ENCODE data around the gene GDI1. TPM values are rescaled to one million over a fixed set of nuclear protein-coding genes. Genes with fewer than 3 reads are reported as not detected.

GDI1 gene
- polyA plus RNA-seq, 1 of the 3 experiments (the other 2 are of a cell fraction): 408 TPM

DNA sequence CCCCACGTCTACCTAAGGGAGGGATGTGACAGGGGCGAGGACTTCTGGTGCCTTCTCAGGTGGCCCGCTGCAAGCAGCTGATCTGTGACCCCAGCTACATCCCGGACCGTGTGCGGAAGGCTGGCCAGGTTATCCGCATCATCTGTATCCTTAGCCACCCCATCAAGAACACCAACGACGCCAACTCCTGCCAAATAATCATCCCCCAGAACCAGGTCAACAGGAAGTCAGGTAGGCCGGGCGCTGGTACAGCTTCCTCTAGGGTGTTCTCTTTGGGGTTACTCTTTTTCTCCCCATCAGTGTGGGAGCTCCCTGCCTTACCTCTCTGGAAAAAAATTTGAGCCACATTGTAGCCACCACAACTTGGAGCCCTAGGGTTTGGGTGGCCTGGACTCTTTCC lies 4.6 kb downstream of the GDI1 start:
- Histone ChIP-seq H3K79me2 (ENCODE audit: insufficient read depth) (peaks cover 55% of the 10 kb centered on the region), H3K9me2 (no peaks in the 10 kb centered on the region), H3K36me3 (replicated peaks in 1 of 2; ENCODE audit: control insufficient read depth in 1 of 2, insufficient read depth in 2 of 2, low read length in 1 of 2) (peaks cover 0 to 20% of the 10 kb centered on the region in 2 experiments), H2AFZ (ENCODE audit: low read depth) (no peak overlapping the region), H3K27ac (ENCODE audit: low read depth in 2 of 2, low read length in 1 of 2) (no peak overlapping the region; a peak in 1 of 4 replicates), H3F3A (replicated peaks; ENCODE audit: insufficient read depth) (peaks cover 4% of the 10 kb centered on the region), H3K4me3 (ENCODE audit: low read depth in 2 of 2, low read length in 1 of 2) (no peak overlapping the region), H3K27me3 (ENCODE audit: insufficient read depth) (no peaks in the 10 kb centered on the region; the same call in 1 of the 2 replicates), H3K9ac (no peak overlapping the region), H4K20me1 (ENCODE audit: insufficient read depth) (peaks cover 29% of the 10 kb centered on the region; the same call in 1 of the 2 replicates), H3K4me2 (no peak overlapping the region), H3K4me1 (ENCODE audit: control insufficient read depth in 1 of 2, insufficient read depth in 2 of 2, low read depth in 1 of 2, low read length in 1 of 2) (peaks cover 0 to 25% of the 10 kb centered on the region in 2 experiments; a peak in 1 of 4 replicates), H3K9me3 (no peaks in the 10 kb centered on the region)
- POLR2A ChIA-PET: interaction anchor here (0.8 kb wide), 1 partner anchor 18 kb away, joined by 3 read pairs; no protein-coding TSS in a partner anchor
- WGBS (ENCODE audit: low lambda C conversion rate): 67% methylated on average over 2 of the region's 11 CpGs
- TF ChIP-seq POLR2AphosphoS5 (IDR thresholded peaks at IDR 0.05; ENCODE audit: low read depth, low read length): no peak
- no peak for TF ChIP-seq RAD21 (IDR thresholded peaks at IDR 0.05; ENCODE audit: low read length)
- TF ChIP-seq, protein P1, sequence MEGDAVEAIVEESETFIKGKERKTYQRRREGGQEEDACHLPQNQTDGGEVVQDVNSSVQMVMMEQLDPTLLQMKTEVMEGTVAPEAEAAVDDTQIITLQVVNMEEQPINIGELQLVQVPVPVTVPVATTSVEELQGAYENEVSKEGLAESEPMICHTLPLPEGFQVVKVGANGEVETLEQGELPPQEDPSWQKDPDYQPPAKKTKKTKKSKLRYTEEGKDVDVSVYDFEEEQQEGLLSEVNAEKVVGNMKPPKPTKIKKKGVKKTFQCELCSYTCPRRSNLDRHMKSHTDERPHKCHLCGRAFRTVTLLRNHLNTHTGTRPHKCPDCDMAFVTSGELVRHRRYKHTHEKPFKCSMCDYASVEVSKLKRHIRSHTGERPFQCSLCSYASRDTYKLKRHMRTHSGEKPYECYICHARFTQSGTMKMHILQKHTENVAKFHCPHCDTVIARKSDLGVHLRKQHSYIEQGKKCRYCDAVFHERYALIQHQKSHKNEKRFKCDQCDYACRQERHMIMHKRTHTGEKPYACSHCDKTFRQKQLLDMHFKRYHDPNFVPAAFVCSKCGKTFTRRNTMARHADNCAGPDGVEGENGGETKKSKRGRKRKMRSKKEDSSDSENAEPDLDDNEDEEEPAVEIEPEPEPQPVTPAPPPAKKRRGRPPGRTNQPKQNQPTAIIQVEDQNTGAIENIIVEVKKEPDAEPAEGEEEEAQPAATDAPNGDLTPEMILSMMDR (IDR thresholded peaks at IDR 0.05): no peak
- TF ChIP-seq MAX (IDR thresholded peaks at IDR 0.05; ENCODE audit: low read depth): no peak
- no peak for TF ChIP-seq RCOR1 (IDR thresholded peaks at IDR 0.05; ENCODE audit: low read length)
- TF ChIP-seq, protein P2, sequence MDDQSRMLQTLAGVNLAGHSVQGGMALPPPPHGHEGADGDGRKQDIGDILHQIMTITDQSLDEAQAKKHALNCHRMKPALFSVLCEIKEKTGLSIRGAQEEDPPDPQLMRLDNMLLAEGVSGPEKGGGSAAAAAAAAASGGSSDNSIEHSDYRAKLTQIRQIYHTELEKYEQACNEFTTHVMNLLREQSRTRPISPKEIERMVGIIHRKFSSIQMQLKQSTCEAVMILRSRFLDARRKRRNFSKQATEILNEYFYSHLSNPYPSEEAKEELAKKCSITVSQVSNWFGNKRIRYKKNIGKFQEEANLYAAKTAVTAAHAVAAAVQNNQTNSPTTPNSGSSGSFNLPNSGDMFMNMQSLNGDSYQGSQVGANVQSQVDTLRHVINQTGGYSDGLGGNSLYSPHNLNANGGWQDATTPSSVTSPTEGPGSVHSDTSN (IDR thresholded peaks at IDR 0.05): no peak
- TF ChIP-seq USF2 (IDR thresholded peaks at IDR 0.05; ENCODE audit: borderline replicate concordance, low read depth, low read length): no peak
- no peak for TF ChIP-seq TAF1 (IDR thresholded peaks at IDR 0.05; ENCODE audit: borderline replicate concordance, low read depth, low read length)
- no peak for TF ChIP-seq EZH2phosphoT487 (IDR thresholded peaks at IDR 0.05; ENCODE audit: borderline replicate concordance, low read depth)
- CTCF ChIA-PET: interaction anchor here (1.3 to 1.6 kb wide), 2 partner anchors 11 to 86 kb away, joined by 4 to 5 read pairs; no protein-coding TSS in a partner anchor
- DNase-seq: no peak

DNA sequence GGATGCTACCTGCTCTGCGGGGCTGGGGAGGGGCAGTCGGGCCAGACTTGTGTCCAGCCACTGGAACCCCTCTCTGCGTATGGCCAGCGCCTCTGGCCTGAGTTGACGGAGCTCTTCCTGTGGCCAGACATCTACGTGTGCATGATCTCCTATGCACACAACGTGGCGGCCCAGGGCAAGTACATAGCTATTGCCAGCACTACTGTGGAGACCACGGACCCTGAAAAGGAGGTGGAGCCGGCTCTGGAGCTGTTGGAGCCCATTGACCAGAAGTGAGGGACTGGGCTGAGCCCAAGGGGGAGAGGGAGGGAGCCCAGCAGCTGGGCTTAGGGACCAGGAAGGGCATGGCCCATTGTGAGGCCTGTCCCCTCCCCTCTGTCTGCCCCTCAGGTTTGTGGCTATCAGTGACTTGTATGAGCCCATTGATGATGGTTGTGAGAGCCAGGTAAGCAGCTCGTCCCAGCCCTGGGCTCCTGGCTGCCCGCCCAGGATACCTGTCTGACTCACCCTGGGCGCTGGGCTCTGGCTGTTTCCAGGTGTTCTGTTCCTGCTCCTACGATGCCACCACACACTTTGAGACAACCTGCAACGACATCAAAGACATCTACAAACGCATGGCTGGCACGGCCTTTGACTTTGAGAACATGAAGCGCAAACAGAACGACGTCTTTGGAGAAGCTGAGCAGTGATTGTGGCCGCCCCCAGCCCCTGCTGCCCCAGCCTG lies 5.2 kb downstream of the GDI1 start:
- CTCF ChIA-PET: interaction anchor here (1.3 to 1.6 kb wide), 2 partner anchors 11 to 85 kb away, joined by 4 to 5 read pairs; no protein-coding TSS in a partner anchor
- H2AFZ ChIP-seq (ENCODE audit: low read depth): no peak overlapping the region

More for the DNA sequence above, 5.2 kb downstream of the GDI1 start:
- Histone ChIP-seq H3K27ac (ENCODE audit: low read depth in 2 of 2, low read length in 1 of 2) (no peak overlapping the region; a peak in 1 of 4 replicates), H3F3A (replicated peaks; ENCODE audit: insufficient read depth) (peaks cover 4% of the 10 kb centered on the region), H3K9ac (no peak overlapping the region), H3K9me2 (no peaks in the 10 kb centered on the region), H4K20me1 (ENCODE audit: insufficient read depth) (peaks cover 33% of the 10 kb centered on the region; the same call in 1 of the 2 replicates), H3K4me2 (no peak overlapping the region), H3K4me1 (ENCODE audit: control insufficient read depth in 1 of 2, insufficient read depth in 2 of 2, low read depth in 1 of 2, low read length in 1 of 2) (peaks cover 0 to 25% of the 10 kb centered on the region in 2 experiments; a peak in 1 of 4 replicates), H3K79me2 (ENCODE audit: insufficient read depth) (peaks cover 55% of the 10 kb centered on the region), H3K36me3 (replicated peaks in 1 of 2; ENCODE audit: control insufficient read depth in 1 of 2, insufficient read depth in 2 of 2, low read length in 1 of 2) (peaks cover 0 to 20% of the 10 kb centered on the region in 2 experiments), H3K27me3 (ENCODE audit: insufficient read depth) (no peaks in the 10 kb centered on the region; the same call in 1 of the 2 replicates), H3K9me3 (no peaks in the 10 kb centered on the region), H3K4me3 (ENCODE audit: low read depth in 2 of 2, low read length in 1 of 2) (no peak overlapping the region; a peak in 1 of 4 replicates)
- TF ChIP-seq USF2 (IDR thresholded peaks at IDR 0.05; ENCODE audit: borderline replicate concordance, low read depth, low read length) (no peak), RAD21 (IDR thresholded peaks at IDR 0.05; ENCODE audit: low read length) (no peak), MXI1 (IDR thresholded peaks at IDR 0.05; ENCODE audit: low read depth, low read length) (no peak), IRF3 (IDR thresholded peaks at IDR 0.05; ENCODE audit: low read depth, low read length) (no peak), YY1 (IDR thresholded peaks at IDR 0.05; ENCODE audit: low read depth) (no peak)
- WGBS (ENCODE audit: low lambda C conversion rate): 45% methylated on average over 7 of the region's 21 CpGs
- no peak for DNase-seq
- POLR2A ChIA-PET: interaction anchor here (0.8 kb wide), 1 partner anchor 17 kb away, joined by 3 read pairs; no protein-coding TSS in a partner anchor
